ENCODE measurements around the gene CHML.
A peak's percentile ranks its signal among the peaks of the same experiment; 100 is the strongest.

Gene CHML

DNA sequence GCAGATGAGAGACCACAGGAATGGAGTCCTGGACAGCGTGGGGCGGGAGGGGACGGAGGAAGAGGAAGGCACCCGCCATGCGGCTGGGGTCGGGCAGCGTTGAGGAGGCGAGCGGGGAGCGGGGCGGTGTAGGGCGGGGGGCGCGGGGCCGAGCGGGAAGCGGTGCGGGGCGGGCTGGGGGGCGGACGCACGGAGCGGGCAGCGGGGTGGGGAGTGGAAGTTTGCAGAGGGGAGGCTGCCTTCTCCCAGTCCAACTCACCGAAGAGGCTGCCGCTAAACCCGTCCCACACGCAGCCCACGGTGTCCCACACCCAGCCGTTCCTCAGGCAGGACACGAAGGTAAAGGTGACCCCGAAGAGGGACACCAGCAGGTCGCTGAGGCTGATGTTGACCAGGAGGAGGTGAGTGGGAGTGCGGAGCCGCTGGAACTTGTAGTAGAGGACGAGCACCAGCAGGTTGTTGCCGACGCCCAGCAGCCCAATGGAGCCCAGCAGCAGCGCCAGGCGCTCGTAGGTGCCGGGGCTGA, 483 bp downstream of the CHML start:
- Histone ChIP-seq H3K9me3 (ENCODE audit: insufficient read depth, low read depth, low read length) (no peaks in the 10 kb centered on the region), H3K4me2 (ENCODE audit: low read depth, low read length, poor library complexity, severe bottlenecking) (peak overlapping the region; percentile 62), H3K36me3 (ENCODE audit: insufficient read depth, low read length) (no peaks in the 10 kb centered on the region), H3K79me2 (ENCODE audit: insufficient read depth, low read length) (peaks cover 16% of the 10 kb centered on the region; the same call in 1 of the 2 replicates), H3K4me3 (ENCODE audit: low read length, poor library complexity, severe bottlenecking) (peak overlapping the region; percentile 73), H3K27me3 (ENCODE audit: insufficient read depth, low read length, poor library complexity, severe bottlenecking) (no peaks in the 10 kb centered on the region), H3K4me1 (ENCODE audit: insufficient read depth, low read length, poor library complexity, severe bottlenecking) (peaks cover 13% of the 10 kb centered on the region), H4K20me1 (ENCODE audit: insufficient read depth, low read length, poor library complexity, severe bottlenecking) (no peaks in the 10 kb centered on the region), H3F3A (ENCODE audit: low read depth) (no peaks in the 10 kb centered on the region), H2AFZ (ENCODE audit: low read length) (peak overlapping the region; percentile 60), H3K9ac (ENCODE audit: low read depth, low read length, poor library complexity, severe bottlenecking) (peak overlapping the region; percentile 65), H3K9me2 (replicated peaks; ENCODE audit: low read depth, low read length) (no peaks in the 10 kb centered on the region)
- no peak for TF ChIP-seq EZH2phosphoT487 (IDR thresholded peaks at IDR 0.05; ENCODE audit: borderline replicate concordance)
- TF ChIP-seq, protein P1, sequence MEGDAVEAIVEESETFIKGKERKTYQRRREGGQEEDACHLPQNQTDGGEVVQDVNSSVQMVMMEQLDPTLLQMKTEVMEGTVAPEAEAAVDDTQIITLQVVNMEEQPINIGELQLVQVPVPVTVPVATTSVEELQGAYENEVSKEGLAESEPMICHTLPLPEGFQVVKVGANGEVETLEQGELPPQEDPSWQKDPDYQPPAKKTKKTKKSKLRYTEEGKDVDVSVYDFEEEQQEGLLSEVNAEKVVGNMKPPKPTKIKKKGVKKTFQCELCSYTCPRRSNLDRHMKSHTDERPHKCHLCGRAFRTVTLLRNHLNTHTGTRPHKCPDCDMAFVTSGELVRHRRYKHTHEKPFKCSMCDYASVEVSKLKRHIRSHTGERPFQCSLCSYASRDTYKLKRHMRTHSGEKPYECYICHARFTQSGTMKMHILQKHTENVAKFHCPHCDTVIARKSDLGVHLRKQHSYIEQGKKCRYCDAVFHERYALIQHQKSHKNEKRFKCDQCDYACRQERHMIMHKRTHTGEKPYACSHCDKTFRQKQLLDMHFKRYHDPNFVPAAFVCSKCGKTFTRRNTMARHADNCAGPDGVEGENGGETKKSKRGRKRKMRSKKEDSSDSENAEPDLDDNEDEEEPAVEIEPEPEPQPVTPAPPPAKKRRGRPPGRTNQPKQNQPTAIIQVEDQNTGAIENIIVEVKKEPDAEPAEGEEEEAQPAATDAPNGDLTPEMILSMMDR (conservative IDR thresholded peaks at IDR 0.05; ENCODE audit: low read length) = no peak

DNA sequence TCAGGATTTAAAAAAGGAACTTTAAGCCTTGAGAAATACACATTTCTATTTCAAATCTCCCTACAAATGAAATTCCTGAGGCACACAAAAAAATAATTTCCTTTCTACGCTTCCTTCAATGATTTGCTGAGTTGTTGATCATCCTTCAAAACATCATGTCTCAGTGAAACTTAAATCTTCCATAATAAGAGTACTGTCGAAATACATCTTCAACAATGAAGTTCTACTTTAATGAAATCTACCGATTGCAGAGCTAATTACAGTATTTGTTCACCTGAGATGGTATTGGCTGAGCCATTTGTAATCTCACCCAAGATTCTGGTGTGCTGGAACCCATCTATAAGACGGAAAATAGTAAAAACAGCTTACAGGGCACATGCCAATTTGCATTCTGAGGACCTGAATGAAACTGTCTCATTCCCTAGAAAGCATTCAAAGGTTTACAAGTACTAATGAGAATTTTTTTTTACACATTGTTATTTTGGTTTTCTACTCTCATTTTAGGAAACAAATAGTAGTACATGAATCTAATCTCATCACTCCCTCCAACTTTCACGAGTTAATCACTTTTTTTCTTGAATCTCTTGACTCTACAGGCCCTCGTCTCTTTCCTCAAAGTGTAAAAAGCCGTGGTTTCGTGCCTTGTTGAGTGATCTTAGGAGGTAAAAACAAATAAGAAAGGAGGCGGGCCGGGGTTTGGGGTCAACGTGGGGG, 1.1 kb downstream of the CHML start:
- Histone ChIP-seq H3K36me3 (ENCODE audit: insufficient read depth, low read length) (no peaks in the 10 kb centered on the region), H3K4me1 (ENCODE audit: insufficient read depth, low read length, poor library complexity, severe bottlenecking) (peaks cover 13% of the 10 kb centered on the region), H2AFZ (ENCODE audit: low read length) (peak overlapping the region; percentile 54; the same call in 1 of the 2 replicates), H3K9ac (ENCODE audit: low read depth, low read length, poor library complexity, severe bottlenecking) (peak overlapping the region; percentile 65), H3K4me2 (ENCODE audit: low read depth, low read length, poor library complexity, severe bottlenecking) (peak overlapping the region; percentile 62), H3K9me3 (ENCODE audit: insufficient read depth, low read depth, low read length) (no peaks in the 10 kb centered on the region), H3K4me3 (ENCODE audit: low read length, poor library complexity, severe bottlenecking) (peak overlapping the region; percentile 73), H3F3A (ENCODE audit: low read depth) (no peaks in the 10 kb centered on the region), H4K20me1 (ENCODE audit: insufficient read depth, low read length, poor library complexity, severe bottlenecking) (no peaks in the 10 kb centered on the region), H3K79me2 (ENCODE audit: insufficient read depth, low read length) (peaks cover 16% of the 10 kb centered on the region; the same call in 1 of the 2 replicates), H3K27me3 (ENCODE audit: insufficient read depth, low read length, poor library complexity, severe bottlenecking) (no peaks in the 10 kb centered on the region), H3K9me2 (replicated peaks; ENCODE audit: low read depth, low read length) (no peaks in the 10 kb centered on the region)
- TF ChIP-seq EZH2phosphoT487 (IDR thresholded peaks at IDR 0.05; ENCODE audit: borderline replicate concordance) = no peak
- TF ChIP-seq, protein P1 (conservative IDR thresholded peaks at IDR 0.05; ENCODE audit: low read length) = no peak

DNA sequence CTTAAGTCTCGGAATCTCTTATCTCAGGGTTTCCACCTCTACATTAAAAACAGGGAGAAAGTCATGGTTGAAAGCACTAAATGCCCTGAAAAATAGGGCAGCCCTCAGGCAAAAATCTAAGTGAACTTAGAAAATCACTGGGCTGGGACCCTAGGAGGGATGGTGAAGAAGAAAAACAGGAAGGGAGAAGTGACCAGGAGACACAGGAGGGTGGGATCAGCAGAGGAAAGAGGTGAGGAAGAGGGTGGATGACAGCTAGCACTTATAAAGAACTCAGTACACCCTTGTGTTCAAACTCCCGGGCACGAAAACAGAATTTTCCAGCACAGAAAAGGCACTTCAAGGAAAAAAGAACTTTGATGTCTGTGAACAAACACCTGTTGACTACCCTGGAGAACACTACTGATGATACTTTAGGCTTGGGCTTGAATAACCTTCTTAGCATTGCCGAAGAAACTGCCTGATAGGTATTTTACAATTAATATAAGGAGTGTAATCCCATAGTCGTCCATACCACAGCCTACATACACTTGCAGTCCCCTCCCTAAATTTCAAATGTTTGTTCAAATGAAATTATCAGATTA, 2.0 kb downstream of the CHML start:
- Histone ChIP-seq H3K9ac (ENCODE audit: low read depth, low read length, poor library complexity, severe bottlenecking) (peak overlapping the region; percentile 65), H3K9me3 (ENCODE audit: insufficient read depth, low read depth, low read length) (no peaks in the 10 kb centered on the region), H3K4me2 (ENCODE audit: low read depth, low read length, poor library complexity, severe bottlenecking) (peak overlapping the region; percentile 62), H4K20me1 (ENCODE audit: insufficient read depth, low read length, poor library complexity, severe bottlenecking) (no peaks in the 10 kb centered on the region), H2AFZ (ENCODE audit: low read length) (no peak overlapping the region), H3K4me3 (ENCODE audit: low read length, poor library complexity, severe bottlenecking) (peak overlapping the region; percentile 73), H3K9me2 (replicated peaks; ENCODE audit: low read depth, low read length) (no peaks in the 10 kb centered on the region), H3K27me3 (ENCODE audit: insufficient read depth, low read length, poor library complexity, severe bottlenecking) (no peaks in the 10 kb centered on the region), H3K79me2 (ENCODE audit: insufficient read depth, low read length) (peaks cover 16% of the 10 kb centered on the region; the same call in 1 of the 2 replicates), H3F3A (ENCODE audit: low read depth) (no peaks in the 10 kb centered on the region), H3K36me3 (ENCODE audit: insufficient read depth, low read length) (no peaks in the 10 kb centered on the region), H3K4me1 (ENCODE audit: insufficient read depth, low read length, poor library complexity, severe bottlenecking) (peaks cover 13% of the 10 kb centered on the region)
- no peak for TF ChIP-seq EZH2phosphoT487 (IDR thresholded peaks at IDR 0.05; ENCODE audit: borderline replicate concordance)
- TF ChIP-seq, protein P1 (conservative IDR thresholded peaks at IDR 0.05; ENCODE audit: low read length) = no peak
